ENCODE data around the gene SCD.
A peak's percentile ranks its signal among the peaks of the same experiment; 100 is the strongest.

The SCD gene

DNA sequence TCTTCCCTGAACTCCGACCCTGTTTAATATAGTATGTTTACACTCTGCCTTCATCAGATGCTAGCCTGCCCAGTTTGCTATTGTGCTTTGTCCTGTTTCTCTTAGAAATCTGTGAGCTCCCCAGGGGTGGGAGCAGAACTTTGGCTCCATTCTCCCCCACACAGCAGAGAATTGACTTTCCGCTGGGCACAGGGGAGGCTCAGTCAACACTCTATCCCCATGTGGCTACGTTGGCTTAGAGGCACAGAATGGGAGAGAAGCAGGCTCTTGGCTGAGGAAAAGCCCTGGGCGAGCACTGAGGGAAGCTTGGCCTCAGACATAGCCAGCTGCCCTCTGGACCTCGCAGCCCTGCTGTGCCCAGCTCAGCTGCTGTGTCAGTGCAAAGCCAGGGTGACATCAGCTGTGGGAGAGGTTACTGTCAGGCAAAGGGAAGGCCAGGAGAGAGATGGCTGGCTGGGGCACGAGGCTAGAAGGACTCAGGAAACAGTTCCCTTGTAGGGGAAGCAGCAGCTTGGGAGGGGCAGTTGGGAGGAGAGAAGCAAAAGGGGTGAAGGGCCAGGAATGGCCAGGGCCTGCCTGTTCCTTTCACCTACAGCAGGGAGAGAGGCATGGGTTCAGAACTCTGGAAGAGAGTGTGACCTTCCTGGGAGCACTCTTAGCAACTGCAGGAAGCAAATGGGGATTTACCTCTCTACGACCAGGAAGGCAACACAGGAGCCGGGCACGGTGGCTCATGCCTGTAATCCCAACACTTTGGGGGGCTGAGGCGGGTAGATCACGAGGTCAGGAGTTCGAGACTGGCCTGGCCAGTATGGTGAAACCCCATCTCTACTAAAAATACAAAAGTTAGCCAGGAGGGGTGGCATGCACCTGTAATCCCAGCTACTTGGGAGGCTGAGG is 5.8 kb upstream of the SCD start:
- DNase-seq (ENCODE audit: low read depth): no peak

DNA sequence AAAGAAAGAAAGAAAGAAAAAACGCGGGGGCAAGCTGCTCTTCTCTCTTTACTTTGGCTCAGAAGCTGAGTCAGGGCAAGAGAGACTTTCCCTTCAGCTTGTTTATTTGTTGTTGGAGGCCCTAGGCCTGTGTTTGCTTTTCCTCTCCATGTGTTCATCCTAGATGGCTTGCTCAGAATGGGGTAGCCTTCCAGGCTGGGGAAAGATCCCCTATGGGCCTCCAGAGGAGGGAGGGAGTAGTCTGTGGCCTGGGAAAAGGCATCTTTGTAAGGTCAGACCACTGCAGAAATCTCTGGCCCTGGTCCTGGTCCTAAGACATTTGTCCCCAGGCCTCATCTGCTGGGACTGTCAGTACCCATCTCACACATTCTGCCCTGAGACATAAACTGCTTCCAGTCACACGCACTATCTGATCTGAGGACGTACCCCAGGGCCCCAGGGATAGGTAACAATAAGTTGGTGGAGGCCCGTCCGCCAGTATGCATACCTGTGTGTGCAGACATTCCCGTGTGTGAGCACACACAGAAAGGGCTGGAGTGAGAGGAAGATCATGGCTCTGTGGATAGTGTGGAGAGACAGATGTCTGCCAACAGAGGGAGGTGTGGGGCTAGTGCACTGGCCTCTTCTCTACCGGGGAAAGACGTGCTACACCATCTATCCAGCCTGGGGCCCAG is 4.9 kb upstream of the SCD start:
- DNase-seq (ENCODE audit: low read depth): peak; percentile 39

GRCh38 chr10:100342627-100342972 is 4.4 kb upstream of the SCD start:
- DNase-seq (ENCODE audit: low read depth): no peak

DNA sequence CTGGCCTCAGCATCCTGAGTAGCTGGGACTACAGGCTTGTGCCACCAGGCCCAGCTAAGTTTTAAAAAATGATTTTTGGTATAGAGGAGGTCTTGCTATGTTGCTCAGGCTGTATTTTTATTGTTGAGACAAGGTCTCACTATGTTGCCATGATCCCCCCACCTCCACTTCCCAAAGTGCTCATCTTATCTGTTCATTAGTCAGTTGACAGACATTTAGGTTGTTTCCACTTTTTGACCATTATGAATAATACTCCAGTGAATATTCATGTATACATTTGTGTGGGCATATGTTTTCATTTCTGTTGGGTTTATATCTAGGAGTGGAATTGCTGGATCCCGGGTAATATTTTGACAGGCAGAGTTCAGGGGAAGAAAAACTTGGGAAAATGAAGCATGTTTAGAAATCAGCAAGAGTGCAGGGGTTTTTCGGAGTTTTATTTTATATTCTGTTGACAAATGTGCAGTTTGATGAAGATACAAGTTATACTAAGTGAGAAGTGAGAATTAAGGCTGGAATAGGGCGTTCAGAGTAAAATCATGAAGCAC is 2.7 kb upstream of the SCD start:
- no peak for DNase-seq (ENCODE audit: low read depth)

DNA sequence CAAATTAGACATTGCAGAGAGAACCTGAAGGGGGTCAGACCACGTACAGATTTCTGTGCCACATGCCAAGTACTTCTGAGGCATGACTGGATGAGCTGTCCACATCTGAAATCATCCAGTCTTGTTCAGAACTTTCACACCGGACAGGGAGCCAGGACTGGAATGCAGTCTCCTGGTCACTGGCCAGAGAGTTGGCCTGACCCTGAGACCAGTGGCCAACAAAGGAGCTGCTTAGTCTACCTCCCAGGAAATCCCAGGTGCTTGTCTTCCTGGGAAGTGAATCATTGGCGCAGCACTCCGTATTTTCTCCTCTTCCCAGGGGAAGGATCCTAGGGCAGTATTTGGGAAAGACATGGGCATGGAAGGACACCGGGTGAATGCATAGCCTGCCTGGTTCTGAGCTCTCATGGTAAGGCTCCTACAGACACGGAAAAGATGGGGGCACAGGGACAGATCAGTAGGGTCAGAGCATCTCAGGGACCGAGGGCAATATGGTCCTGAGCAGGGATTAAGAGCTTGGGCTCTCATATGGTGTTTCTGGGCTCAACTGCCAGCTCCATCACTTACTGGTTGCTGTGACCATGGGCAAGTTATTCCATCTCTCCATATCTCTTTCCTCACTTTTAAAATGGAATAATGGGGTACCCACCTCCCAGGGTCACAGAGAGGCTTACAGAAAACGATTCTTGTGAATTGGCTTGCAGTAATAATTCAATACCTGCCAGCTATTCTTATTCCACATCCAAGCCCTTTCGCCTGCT is 1.3 kb upstream of the SCD start:
- peak; percentile 48 for DNase-seq (ENCODE audit: low read depth)

DNA sequence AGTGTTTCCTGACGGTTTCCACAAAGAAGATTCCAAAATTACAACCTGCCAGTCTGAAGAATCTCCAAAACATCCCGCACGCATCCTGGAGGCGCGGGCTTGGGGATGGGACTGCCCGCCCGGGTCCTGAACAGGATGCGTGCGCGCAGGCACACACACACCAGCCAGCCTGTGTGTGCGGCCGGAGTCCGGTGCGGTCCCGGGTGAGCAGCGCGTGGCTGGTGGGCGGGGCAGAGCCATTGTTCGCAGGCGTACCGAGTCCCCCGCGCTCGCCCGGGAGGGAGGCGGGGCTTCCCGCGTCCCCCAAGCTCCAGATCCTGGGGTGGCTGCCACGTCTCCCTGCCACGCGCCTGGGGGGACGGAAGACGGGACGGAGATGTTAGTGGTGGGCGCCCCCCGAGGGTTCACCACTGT is 675 bp upstream of the SCD start:
- DNase-seq (ENCODE audit: low read depth): peak; percentile 24

- DNase-seq (ENCODE audit: low read depth): no peak
These were observed 649 bp downstream of the SCD start for GRCh38 chr10:100347568-100348195.

- no peak for DNase-seq (ENCODE audit: low read depth)
These were observed 1.4 kb downstream of the SCD start for GRCh38 chr10:100348389-100348927.

- no peak for DNase-seq (ENCODE audit: low read depth)
These were observed 2.1 kb downstream of the SCD start for GRCh38 chr10:100349087-100349486.

GRCh38 chr10:100349672-100350071 is 2.6 kb downstream of the SCD start:
- no peak for DNase-seq (ENCODE audit: low read depth)

DNA sequence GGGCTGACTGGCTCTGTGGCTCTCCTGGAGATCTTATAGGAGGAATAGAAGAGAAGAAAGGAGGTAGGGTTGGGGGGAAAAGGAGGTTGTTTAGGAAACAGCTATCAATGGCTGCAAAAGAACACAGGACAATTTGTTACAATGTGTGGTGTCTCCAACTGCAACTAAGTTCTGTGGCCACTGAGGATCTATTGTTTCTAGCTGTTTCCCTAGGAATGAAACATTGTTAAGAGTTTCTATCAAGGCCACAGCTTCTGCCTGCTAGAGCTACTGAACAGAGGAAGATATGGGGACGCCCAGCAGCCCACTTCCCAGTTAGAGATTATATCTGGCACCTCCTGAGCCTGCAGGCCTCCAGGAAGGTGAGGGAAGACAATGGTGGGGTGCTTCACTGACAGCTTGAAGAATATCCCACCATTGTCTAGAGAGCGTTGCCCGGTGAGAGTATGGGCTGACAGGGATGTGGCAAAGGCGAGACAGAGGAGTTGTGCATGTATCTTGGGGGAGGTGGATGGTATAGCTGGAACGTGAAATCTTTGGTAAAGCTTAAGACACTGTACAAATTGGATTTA is 4.0 kb downstream of the SCD start:
- no peak for DNase-seq (ENCODE audit: low read depth)

DNA sequence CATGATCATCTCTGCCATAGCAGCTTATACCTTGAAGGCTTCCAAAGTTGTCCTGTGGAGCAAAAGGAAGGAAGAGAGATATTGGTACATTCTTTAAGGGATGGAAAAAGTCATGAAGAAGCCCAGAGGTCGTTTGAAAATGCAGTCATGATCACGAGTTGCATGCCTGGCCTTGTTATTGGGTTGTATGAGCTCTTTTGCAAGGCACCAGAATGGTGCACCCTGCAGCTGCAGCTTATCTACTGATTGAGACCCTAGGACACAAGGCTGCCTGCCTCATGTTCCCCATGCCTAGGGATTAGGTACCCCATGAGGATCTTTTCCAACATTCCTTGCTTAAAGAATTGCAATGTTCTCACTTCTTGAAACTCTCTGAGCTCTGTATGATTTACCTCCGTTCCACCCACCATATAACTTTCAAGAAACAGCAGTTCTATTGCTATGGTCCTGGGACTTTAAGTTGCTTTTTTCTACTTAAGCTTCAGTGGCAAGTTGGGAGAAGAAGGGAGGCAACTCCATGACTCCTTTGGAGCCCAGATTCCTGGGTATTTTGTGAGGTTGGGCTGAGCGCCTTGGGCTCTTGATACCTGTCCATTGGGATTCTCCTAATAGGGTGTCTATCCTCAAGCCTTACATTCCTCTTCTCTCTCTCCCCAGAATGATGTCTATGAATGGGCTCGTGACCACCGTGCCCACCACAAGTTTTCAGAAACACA is 6.9 kb downstream of the SCD start:
- DNase-seq (ENCODE audit: low read depth): no peak

- no peak for DNase-seq (ENCODE audit: low read depth)
These were observed 8.1 kb downstream of the SCD start for GRCh38 chr10:100355086-100355485.

DNA sequence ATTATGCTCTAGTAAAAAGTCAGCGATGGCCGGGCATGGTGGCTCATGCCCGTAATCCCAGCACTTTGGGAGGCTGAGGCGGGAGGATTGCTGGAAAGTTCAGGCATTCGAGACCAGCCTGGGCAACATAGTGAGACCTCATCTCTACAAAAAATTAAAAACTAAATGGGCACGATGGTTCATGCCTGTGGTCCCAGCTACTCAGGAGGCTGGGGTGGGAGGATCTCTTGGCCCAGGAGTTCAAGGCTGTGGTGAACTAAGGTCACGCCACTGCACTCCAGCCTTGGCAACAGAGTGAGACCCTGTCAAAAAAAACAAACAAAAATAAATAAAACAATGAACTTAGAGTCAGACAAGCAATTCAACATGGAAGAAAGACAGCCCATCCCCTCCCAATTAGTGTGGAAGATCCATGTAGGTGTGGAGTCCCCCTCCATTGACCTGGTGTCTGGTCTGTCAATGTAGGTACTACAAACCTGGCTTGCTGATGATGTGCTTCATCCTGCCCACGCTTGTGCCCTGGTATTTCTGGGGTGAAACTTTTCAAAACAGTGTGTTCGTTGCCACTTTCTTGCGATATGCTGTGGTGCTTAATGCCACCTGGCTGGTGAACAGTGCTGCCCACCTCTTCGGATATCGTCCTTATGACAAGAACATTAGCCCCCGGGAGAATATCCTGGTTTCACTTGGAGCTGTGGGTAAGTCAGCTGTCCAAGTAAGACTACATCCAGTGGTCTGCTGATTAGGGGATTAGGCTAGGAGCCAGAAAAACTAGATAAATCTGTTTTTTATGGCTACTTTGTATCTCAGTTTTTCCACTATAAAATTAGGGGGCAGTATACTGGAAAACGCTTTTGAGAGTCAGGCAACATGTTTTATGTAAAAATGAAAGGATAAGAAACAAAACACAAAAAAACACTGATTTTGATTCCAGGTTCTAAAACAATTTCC is 9.3 kb downstream of the SCD start:
- no peak for DNase-seq (ENCODE audit: low read depth)

DNA sequence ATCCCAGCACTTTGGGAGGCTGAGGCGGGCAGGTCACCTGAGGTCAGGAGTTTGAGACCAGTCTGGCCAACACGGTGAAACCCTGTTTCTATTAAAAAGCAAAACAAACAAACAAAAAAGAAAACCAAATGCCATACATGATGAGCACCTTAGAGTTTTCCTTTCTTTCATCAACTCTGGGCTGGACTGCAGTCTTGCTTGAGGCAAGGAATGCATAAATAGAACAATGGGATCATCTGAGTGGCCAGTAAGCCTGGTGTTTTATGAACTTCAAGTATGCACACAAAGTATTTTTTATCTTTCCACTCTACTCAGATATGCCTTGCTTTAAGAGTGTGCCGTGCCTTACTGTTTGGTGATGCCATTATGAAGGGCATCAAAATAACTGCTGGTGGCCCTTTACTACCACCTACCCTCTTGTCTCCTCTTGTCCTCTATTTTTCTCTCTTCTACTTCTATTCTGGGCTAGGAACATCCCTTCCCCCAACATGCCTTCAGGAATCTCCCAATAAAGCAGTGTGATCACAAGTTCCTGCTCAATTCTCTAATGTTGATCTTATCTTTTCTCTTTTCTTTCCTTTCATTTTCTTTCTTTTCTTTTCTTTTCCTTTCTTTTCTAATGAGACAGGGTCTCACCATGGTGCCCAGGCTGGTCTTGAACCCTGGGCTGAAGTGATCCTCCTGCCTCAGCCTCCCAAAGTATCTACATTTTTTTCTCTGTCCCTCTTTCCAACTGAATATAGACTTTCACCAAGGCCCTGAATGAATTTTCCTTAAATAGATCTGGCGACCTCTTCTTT is 10.2 kb downstream of the SCD start:
- no peak for DNase-seq (ENCODE audit: low read depth)

DNA sequence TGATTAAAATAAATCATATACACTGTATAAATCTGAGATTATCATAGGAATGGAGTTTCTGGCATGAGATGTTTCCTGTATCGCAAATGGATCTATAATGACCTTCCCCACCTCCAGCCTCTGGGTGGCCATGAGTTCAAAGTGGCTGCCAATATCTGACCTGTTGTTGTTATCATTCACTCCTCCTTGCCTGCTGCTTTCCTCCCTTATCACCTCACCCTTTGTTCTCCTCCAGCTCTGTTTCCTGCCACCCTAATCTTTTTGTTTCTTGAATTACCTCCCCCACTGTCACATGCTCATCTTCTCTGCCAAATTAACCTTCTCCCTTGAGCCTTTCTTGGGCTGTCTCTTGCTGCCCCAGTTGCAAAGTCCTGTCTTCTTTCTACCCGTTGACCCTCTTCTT is 12.0 kb downstream of the SCD start:
- no peak for DNase-seq (ENCODE audit: low read depth)

- no peak for DNase-seq (ENCODE audit: low read depth)
These were observed 12.6 kb downstream of the SCD start for GRCh38 chr10:100359529-100360150.

DNA sequence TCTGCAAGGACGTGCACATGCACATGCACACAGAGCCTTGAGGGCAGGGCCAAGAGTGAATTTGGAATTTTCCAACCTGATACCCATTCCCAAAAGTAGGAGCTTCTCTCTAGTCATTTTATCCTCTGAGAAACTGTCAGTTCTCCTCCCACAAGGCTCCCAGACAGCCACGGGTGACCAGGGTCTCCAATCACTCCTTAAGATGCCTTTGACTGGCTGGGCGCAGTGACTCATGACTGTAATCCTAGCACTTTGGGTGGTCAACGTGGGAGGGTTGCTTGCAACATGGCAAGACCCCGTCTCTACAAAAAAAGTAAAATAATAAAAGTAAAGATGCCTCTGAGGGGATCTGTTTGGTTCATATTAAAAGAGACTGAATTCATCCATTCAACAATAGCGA is 13.2 kb downstream of the SCD start:
- no peak for DNase-seq (ENCODE audit: low read depth)
